ENCODE results near the gene PPID.
"Not testable (repeated sequence)": the region's sequence is repeated elsewhere in the genome, so short reads cannot be mapped to it uniquely, and the experiment has no call there.

Gene PPID

GRCh38 chr4:158666892-158667291, 56.3 kb downstream of the PPID start:
- no peak for DNase-seq

- no peak for DNase-seq
Observed at GRCh38 chr4:158664806-158665205, 58.4 kb downstream of the PPID start.

GRCh38 chr4:158663707-158664625, 59.2 kb downstream of the PPID start:
- DNase-seq, result not testable (repeated sequence)

GRCh38 chr4:158663255-158663654, 59.9 kb downstream of the PPID start:
- DNase-seq, result not testable (repeated sequence)

Data from CD4-positive, alpha-beta T cell treated with Interleukin-21 for 1 hour (primary cell).